ENCODE data around the gene RPL41. TPM values are rescaled to one million over a fixed set of nuclear protein-coding genes. Genes with fewer than 3 reads are reported as not detected.

The RPL41 gene
- total RNA-seq, 2 experiments from 2014 or later = 5,865 to 5,989 TPM

DNA sequence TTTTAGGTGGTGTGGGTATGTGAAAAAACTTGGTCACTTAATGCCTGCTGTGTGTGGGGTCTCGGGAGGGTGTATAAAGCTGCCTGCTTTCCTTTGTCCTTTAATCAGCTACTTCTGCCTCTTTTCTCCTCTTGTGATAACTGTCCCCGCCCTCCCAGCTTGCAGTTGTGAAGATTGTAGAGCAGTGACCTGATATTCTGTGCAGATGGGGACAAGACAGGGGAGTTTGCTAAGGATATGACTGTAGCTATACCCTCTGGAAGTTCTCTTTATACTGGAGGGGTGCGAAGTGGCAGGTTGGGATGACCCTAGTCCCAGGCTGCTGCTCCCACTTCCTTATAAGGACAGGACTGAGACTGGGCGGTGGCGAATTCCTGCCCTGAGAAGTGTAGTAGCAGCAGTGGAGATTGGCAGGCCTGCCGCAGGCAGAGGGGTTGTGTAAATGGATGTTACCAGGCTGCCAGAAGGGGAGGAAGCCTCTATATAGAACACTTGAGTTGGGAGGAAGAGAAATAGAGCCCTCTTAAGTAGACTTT, 42.6 kb downstream of the RPL41 start:
- peak in 4 of 14 experiments; percentile 40 to 55 (median 43) for DNase-seq
- Histone ChIP-seq H3K4me1 (ENCODE audit: insufficient read depth, low read length) (peaks cover 50% of the 10 kb centered on the region), H3K4me3 (ENCODE audit: low read length) (peak overlapping the region; percentile 78), H3K9me3 (ENCODE audit: control insufficient read depth in 1 of 2, insufficient read depth in 1 of 2, low read length in 2 of 2) (no peaks in the 10 kb centered on the region), H3K27ac (ENCODE audit: low read depth in 1 of 2, low read length in 2 of 2) (peak overlapping the region; percentile 84 to 92), H3K36me3 (ENCODE audit: insufficient read depth, low read length) (peaks cover 49% of the 10 kb centered on the region), H3K27me3 (ENCODE audit: control insufficient read depth in 1 of 2, insufficient read depth in 2 of 2, low read length in 2 of 2) (no peaks in the 10 kb centered on the region)
- ChIA-PET CTCF (interaction anchor here (0.7 to 5.3 kb wide), 4 partner anchors 29 to 107 kb away, joined by 4 to 42 read pairs (median 6); partner anchors contain the start of genes SMARCC2 and ZC3H10), POLR2A (interaction anchor here (0.8 to 6.7 kb wide), 10 partner anchors 11 to 157 kb away, joined by 3 to 89 read pairs (median 4); partner anchors contain the start of genes CNPY2, ESYT1, PA2G4 and RNF41)
- peaks cover 57% of the 10 kb centered on the region for H3K36me3 Mint-ChIP-seq (ENCODE audit: low read depth)
- H3K9me3 Mint-ChIP-seq = no peaks in the 10 kb centered on the region
- no peaks in the 10 kb centered on the region for H3K27me3 Mint-ChIP-seq
- no peak for TF ChIP-seq CTCF (IDR thresholded peaks at IDR 0.05)
- peak overlapping the region; percentile 92 for H3K27ac Mint-ChIP-seq
- ATAC-seq (ENCODE audit: poor library complexity) = no peak
- intact Hi-C loops (cut with DNase I, micrococcal nuclease) = loop anchor here in 1 of 2 experiments (1.0 kb wide), 1 partner anchor 31 kb away; the partner anchor contains the start of gene ESYT1
- peak overlapping the region; percentile 96 for H3K4me3 Mint-ChIP-seq
- peaks cover 40% of the 10 kb centered on the region for H3K4me1 Mint-ChIP-seq (ENCODE audit: low read depth)

DNA sequence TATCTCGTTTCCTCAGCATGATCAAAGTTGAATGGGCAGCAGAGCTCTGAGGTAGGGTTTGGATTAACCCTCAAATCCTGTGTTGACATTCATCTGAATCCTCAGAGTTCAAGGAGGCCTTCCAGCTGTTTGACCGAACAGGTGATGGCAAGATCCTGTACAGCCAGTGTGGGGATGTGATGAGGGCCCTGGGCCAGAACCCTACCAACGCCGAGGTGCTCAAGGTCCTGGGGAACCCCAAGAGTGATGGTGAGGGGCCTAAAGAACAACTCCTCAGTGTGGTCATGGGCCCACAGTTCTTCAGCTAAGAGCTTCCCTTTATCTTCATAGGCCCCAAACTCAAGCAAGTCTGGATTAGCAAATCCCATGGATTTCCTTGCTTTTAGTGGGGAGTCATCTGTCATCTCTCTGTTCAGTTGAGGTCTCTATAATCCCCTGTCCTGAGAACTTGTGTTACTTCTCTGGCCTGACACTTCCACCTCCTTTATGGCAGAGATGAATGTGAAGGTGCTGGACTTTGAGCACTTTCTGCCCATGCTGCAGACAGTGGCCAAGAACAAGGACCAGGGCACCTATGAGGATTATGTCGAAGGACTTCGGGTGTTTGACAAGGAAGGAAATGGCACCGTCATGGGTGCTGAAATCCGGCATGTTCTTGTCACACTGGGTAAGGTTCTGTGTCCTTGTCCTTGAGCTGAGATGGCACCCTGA, 43.2 kb downstream of the RPL41 start:
- Mint-ChIP-seq H3K27me3 (no peaks in the 10 kb centered on the region), H3K27ac (peak overlapping the region; percentile 92), H3K36me3 (ENCODE audit: low read depth) (peaks cover 63% of the 10 kb centered on the region), H3K9me3 (no peaks in the 10 kb centered on the region), H3K4me1 (ENCODE audit: low read depth) (peaks cover 40% of the 10 kb centered on the region), H3K4me3 (peak overlapping the region; percentile 96)
- ATAC-seq (ENCODE audit: poor library complexity) (no peak), DNase-seq (no peak)
- Histone ChIP-seq H3K36me3 (ENCODE audit: insufficient read depth, low read length) (peaks cover 55% of the 10 kb centered on the region), H3K4me1 (ENCODE audit: insufficient read depth, low read length) (peaks cover 50% of the 10 kb centered on the region), H3K27ac (ENCODE audit: low read depth in 1 of 2, low read length in 2 of 2) (peak overlapping the region; percentile 84 to 92), H3K9me3 (ENCODE audit: control insufficient read depth in 1 of 2, insufficient read depth in 1 of 2, low read length in 2 of 2) (no peaks in the 10 kb centered on the region), H3K27me3 (ENCODE audit: control insufficient read depth in 1 of 2, insufficient read depth in 2 of 2, low read length in 2 of 2) (no peaks in the 10 kb centered on the region), H3K4me3 (ENCODE audit: low read length) (peak overlapping the region; percentile 78)
- intact Hi-C loops (cut with DNase I, micrococcal nuclease) = loop anchor here in 1 of 2 experiments (2.0 kb wide), 1 partner anchor 29 kb away; the partner anchor contains the start of gene SMARCC2
- ChIA-PET CTCF (interaction anchor here (0.7 to 5.3 kb wide), 5 partner anchors 10 to 107 kb away, joined by 3 to 42 read pairs (median 4); partner anchors contain the start of genes SMARCC2 and ZC3H10), POLR2A (interaction anchor here (1.1 to 6.7 kb wide), 8 partner anchors 11 to 62 kb away, joined by 3 to 89 read pairs (median 8); partner anchors contain the start of genes ESYT1, PA2G4, RNF41 and SMARCC2)
- no peak for TF ChIP-seq CTCF (IDR thresholded peaks at IDR 0.05)

DNA sequence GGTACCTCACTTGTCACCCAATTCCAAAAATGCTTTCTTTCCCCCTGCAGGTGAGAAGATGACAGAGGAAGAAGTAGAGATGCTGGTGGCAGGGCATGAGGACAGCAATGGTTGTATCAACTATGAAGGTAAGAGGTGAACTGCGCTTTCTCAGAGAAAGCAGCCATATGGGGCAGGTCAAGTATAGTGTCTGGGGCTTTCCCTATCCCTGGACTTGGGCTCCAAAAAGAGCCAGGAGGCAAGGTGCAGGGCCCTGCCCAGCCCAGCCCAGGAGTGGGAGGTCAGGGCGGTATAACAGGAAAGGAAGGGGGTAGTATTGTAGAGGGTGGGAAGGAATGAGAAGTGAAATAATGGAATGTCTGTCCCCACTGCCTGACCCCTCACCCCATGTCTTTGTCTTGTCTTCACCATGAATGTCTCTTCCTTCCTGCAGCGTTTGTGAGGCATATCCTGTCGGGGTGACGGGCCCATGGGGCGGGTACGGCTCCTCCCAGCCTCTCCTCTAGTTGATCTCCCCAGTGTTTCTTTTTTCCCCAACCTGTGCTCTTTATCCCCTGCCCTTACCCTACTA, 43.8 kb downstream of the RPL41 start:
- Histone ChIP-seq H3K36me3 (ENCODE audit: insufficient read depth, low read length) (peaks cover 62% of the 10 kb centered on the region), H3K9me3 (ENCODE audit: control insufficient read depth in 1 of 2, insufficient read depth in 1 of 2, low read length in 2 of 2) (no peaks in the 10 kb centered on the region), H3K4me1 (ENCODE audit: insufficient read depth, low read length) (peaks cover 50% of the 10 kb centered on the region), H3K27ac (ENCODE audit: low read depth in 1 of 2, low read length in 2 of 2) (peak overlapping the region; percentile 84 to 92), H3K27me3 (ENCODE audit: control insufficient read depth in 1 of 2, insufficient read depth in 2 of 2, low read length in 2 of 2) (no peaks in the 10 kb centered on the region), H3K4me3 (ENCODE audit: low read length) (peak overlapping the region; percentile 78)
- intact Hi-C loops (cut with DNase I, micrococcal nuclease) = loop anchor here in 1 of 2 experiments (2.0 kb wide), 1 partner anchor 29 kb away; the partner anchor contains the start of gene SMARCC2
- Mint-ChIP-seq H3K27ac (peak overlapping the region; percentile 92), H3K4me3 (peak overlapping the region; percentile 96), H3K36me3 (ENCODE audit: low read depth) (peaks cover 70% of the 10 kb centered on the region), H3K4me1 (ENCODE audit: low read depth) (peaks cover 40% of the 10 kb centered on the region), H3K9me3 (no peaks in the 10 kb centered on the region), H3K27me3 (no peaks in the 10 kb centered on the region)
- POLR2A ChIA-PET = interaction anchor here (1.0 to 6.7 kb wide), 8 partner anchors 10 to 56 kb away, joined by 3 to 89 read pairs (median 7); partner anchors contain the start of genes ESYT1, PA2G4, SMARCC2 and ZC3H10
- ATAC-seq (ENCODE audit: poor library complexity) (peak; percentile 62), DNase-seq (peak; percentile 40 to 90 (median 64))
- no peak for TF ChIP-seq CTCF (IDR thresholded peaks at IDR 0.05)
- CTCF ChIA-PET = interaction anchor here (0.8 to 5.3 kb wide), 4 partner anchors 11 to 41 kb away, joined by 3 to 42 read pairs (median 6); partner anchors contain the start of genes SMARCC2 and ZC3H10

All from CD4-positive, alpha-beta T cell (primary cell).